ENCODE measurements around the gene SYP. TPM values are rescaled to one million over a fixed set of nuclear protein-coding genes. Genes with fewer than 3 reads are reported as not detected.

SYP gene
- total RNA-seq, 4 donors from 2014 or later, result 0.46 to 3.3 (median 2.2) TPM

- no peak for TF ChIP-seq CTCF (IDR thresholded peaks at IDR 0.05)
- no peak for ATAC-seq (ENCODE audit: low FRiP score)
- no peak for DNase-seq (ENCODE audit: low spot score)
Observed at GRCh38 chrX:49244207-49244606, 44.2 kb upstream of the SYP start.

- TF ChIP-seq CTCF (IDR thresholded peaks at IDR 0.05), result no peak
- ATAC-seq (ENCODE audit: low FRiP score) (no peak), DNase-seq (ENCODE audit: low spot score) (no peak)
Observed at GRCh38 chrX:49243166-49243565, 43.2 kb upstream of the SYP start.

- no peak for TF ChIP-seq CTCF (IDR thresholded peaks at IDR 0.05)
- no peak for DNase-seq (ENCODE audit: low spot score)
Observed at GRCh38 chrX:49242545-49243066, 42.6 kb upstream of the SYP start.

GRCh38 chrX:49238735-49239134, 38.7 kb upstream of the SYP start:
- DNase-seq (ENCODE audit: low spot score) (no peak), ATAC-seq (ENCODE audit: low FRiP score) (no peak)
- TF ChIP-seq CTCF (IDR thresholded peaks at IDR 0.05), result no peak

More at GRCh38 chrX:49242545-49243066, 42.6 kb upstream of the SYP start:
- no peak for ATAC-seq (ENCODE audit: low FRiP score)

- ATAC-seq (ENCODE audit: low FRiP score) (no peak), DNase-seq (ENCODE audit: low spot score) (no peak)
- no peak for TF ChIP-seq CTCF (IDR thresholded peaks at IDR 0.05)
Observed at GRCh38 chrX:49237060-49237459, 37.1 kb upstream of the SYP start.

DNA sequence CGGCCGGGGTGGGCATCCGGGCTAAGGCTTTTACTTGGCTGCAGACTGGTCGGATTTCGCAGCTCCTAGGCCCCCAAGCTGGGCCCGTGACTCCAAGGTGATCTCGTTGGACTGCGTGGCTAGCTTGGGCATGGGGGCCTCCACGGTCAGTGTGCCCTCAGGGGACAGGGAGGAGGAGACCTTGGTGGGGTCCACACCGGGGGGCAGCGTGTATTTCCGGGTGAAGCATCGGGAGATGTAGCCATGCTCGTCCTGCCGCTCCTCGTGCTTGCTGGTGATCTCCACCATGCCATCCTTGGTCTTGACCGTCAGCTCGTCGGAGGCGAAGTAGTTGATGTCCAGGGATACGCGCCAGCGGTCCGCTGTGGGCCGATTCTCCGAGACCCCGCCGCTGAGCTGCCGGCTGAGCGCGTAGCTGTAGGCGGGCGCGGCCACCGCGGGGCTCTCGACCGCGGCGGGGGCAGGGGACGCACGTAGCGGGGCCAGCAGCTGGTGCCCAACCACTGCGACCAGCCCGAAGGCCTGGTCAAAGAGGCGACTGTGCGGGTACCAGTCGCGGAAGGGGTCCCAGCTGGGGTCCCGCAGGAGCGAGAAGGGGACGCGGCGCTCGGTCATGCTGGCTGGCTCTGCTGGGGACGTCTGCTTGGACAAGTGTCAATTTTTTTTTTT, 34.0 kb upstream of the SYP start:
- TF ChIP-seq CTCF (IDR thresholded peaks at IDR 0.05), result no peak

DNA sequence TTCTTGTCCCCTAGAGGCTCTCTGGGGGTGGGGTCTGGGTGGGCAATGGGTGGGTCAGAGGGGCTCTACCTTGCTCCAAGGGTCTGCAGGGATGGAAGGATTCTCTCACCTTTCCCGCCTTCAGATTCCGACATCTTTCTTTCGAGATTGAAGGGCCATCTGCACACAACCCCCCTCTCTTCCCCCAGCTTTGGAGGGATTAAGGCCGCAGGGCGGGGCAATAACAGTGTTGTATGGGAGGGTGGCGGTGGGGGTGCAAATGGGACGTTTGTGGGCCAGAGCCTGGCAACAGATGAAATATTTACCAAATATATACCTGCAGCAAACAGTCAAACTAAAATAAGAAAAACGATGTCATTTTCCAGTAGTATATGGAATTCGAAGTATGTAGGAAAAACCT, 33.2 kb upstream of the SYP start, which contains the start of gene CACNA1F:
Gene CACNA1F, minus strand, starts transcription at position 165 of the 400 bp plus-strand sequence. Its CDS starts 31 bp downstream, at position 134.
- TF ChIP-seq CTCF (IDR thresholded peaks at IDR 0.05), result no peak

More for the DNA sequence above, 34.0 kb upstream of the SYP start:
- DNase-seq (ENCODE audit: low spot score) (no peak), ATAC-seq (ENCODE audit: low FRiP score) (no peak)

More for the DNA sequence above, 33.2 kb upstream of the SYP start, which contains the start of gene CACNA1F:
- ATAC-seq (ENCODE audit: low FRiP score) (no peak), DNase-seq (ENCODE audit: low spot score) (no peak)

Measured in omental fat pad (tissue), 4 donors.